ENCODE results near the gene CEP83.

GRCh38 chr12:94297876-94298505 lies 161.7 kb downstream of the CEP83 start:
- TF ChIP-seq ZNF274 (IDR thresholded peaks at IDR 0.05; ENCODE audit: low read depth, low read length) (no peak), SUZ12 (IDR thresholded peaks at IDR 0.05; ENCODE audit: extremely low read depth, insufficient read depth, insufficient read length) (no peak), YY1 (IDR thresholded peaks at IDR 0.05; ENCODE audit: insufficient read depth, insufficient read length) (no peak)
